ENCODE measurements around the gene PIK3R1.

- TF ChIP-seq EZH2 (IDR thresholded peaks at IDR 0.05; ENCODE audit: low read length) (no peak), CTCF (optimal IDR thresholded peaks at IDR 0.05 in 1 of 3, IDR thresholded peaks at IDR 0.05 in 1 of 3, conservative IDR thresholded peaks at IDR 0.05 in 1 of 3; ENCODE audit: extremely low read depth in 1 of 3, insufficient read depth in 2 of 3, low read length in 3 of 3) (no peak)
Observed at GRCh38 chr5:68271124-68271523, 55.6 kb downstream of the PIK3R1 start.

All from keratinocyte (primary cell).